ENCODE results near the gene C2CD2.

- TF ChIP-seq CTCF (IDR thresholded peaks at IDR 0.05) = no peak
- TF ChIP-seq EZH2 (IDR thresholded peaks at IDR 0.05) = no peak
- TF ChIP-seq EZH2phosphoT487 (IDR thresholded peaks at IDR 0.05) = no peak
These were observed 16.2 kb upstream of the C2CD2 start for GRCh38 chr21:41970106-41970391.

Measured in neural progenitor cell (in vitro differentiated cells).